ENCODE measurements around the gene TMEM164.

DNA sequence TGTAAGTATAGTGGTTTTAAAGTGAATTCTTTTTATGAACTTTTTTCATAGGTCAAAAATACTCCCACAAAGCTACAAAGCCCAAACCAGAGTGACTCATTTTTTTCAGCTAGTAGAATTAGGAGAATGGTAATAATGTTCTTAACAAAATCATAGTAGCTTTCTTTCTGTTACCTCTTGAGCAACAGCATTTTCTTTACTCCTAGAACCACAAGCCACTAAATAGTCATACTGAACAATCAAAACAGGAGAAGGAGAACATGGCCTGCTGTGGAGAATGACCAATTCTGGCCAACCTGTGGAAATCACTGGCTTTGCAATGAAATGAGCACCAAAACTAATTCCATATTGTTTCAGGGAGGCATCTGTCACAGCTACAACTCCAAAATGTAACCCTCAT, 202.1 kb downstream of the TMEM164 start:
- TF ChIP-seq, protein P1, sequence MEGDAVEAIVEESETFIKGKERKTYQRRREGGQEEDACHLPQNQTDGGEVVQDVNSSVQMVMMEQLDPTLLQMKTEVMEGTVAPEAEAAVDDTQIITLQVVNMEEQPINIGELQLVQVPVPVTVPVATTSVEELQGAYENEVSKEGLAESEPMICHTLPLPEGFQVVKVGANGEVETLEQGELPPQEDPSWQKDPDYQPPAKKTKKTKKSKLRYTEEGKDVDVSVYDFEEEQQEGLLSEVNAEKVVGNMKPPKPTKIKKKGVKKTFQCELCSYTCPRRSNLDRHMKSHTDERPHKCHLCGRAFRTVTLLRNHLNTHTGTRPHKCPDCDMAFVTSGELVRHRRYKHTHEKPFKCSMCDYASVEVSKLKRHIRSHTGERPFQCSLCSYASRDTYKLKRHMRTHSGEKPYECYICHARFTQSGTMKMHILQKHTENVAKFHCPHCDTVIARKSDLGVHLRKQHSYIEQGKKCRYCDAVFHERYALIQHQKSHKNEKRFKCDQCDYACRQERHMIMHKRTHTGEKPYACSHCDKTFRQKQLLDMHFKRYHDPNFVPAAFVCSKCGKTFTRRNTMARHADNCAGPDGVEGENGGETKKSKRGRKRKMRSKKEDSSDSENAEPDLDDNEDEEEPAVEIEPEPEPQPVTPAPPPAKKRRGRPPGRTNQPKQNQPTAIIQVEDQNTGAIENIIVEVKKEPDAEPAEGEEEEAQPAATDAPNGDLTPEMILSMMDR (conservative IDR thresholded peaks at IDR 0.05 in 1 of 2, IDR thresholded peaks at IDR 0.05 in 1 of 2; ENCODE audit: extremely low read depth in 1 of 2, insufficient read depth in 1 of 2, low read depth in 1 of 2, low read length in 2 of 2): no peak
- no peak for TF ChIP-seq EZH2 (IDR thresholded peaks at IDR 0.05; ENCODE audit: borderline replicate concordance, low read length)

Data from mammary epithelial cell (primary cell).